Esophagus muscularis mucosa (tissue), 4 donors: ENCODE measurements around the gene TBC1D22A. TPM values are rescaled to one million over a fixed set of nuclear protein-coding genes. Genes with fewer than 3 reads are reported as not detected.

Source experiments
- DNase-seq: peaks from one replicate; pipeline ENCODE4 v3.0.0-alpha.2; 2017; ENCODE audit errors: extremely low spot score
- H3K27ac ChIP-seq, 4 donors: fragments of 200-600 bp; sonication (generic); replicated peaks in 1 of 4; 1 replicate in 3 of 4; 2 replicates in 1 of 4; pipeline ENCODE4 v1.5.1; 2016 to 2019; ENCODE audit warnings: mild to moderate bottlenecking in 1 of 4
- H3K27me3 ChIP-seq, 4 donors: fragments of 200-600 bp; sonication (generic); one replicate each; pipeline versions ENCODE4 v1.5.1 to v1.6.0; 2016 to 2019
- H3K36me3 ChIP-seq, 4 donors: fragments of 200-600 bp; sonication (generic); one replicate each; pipeline ENCODE4 v1.5.1; 2016 to 2019
- H3K4me1 ChIP-seq, 4 donors: fragments of 200-600 bp; sonication (generic); one replicate each; pipeline ENCODE4 v1.5.1; 2016 to 2019
- H3K4me3 ChIP-seq, 4 donors: fragments of 200-600 bp; sonication (generic); 1 replicate in 2 of 4; 2 replicates in 2 of 4; pipeline ENCODE4 v1.5.1; 2016 to 2019; ENCODE audit warnings: mild to moderate bottlenecking in 4 of 4, moderate library complexity in 1 of 4
- H3K9me3 ChIP-seq, 4 donors: fragments of 200-600 bp; sonication (generic); 1 replicate in 3 of 4; 2 replicates in 1 of 4; pipeline ENCODE4 v1.5.1; 2016 to 2019
- CTCF ChIP-seq, 3 experiments: fragments of 200-600 bp in 2 of 3; fragments of 450-650 bp in 1 of 3; sonication (generic) in 2 of 3; IDR thresholded peaks; one replicate each; pipeline ENCODE4 v1.5.1; 2017 to 2019; ENCODE audit warnings: antibody characterized with exemption in 3 of 3, mild to moderate bottlenecking in 2 of 3, moderate library complexity in 1 of 3
- EP300 ChIP-seq: sonication (generic); formaldehyde crosslinking; IDR thresholded peaks from one replicate; pipeline ENCODE4 v1.6.1; 2017; ENCODE audit warnings: antibody characterized with exemption
- POLR2A ChIP-seq: fragments of 450-650 bp; IDR thresholded peaks from one replicate; pipeline ENCODE4 v1.6.1; 2017; ENCODE audit warnings: antibody characterized with exemption, moderate library complexity, mild to moderate bottlenecking, low read depth
- POLR2AphosphoS5 ChIP-seq, 2 donors: sonication (generic); formaldehyde crosslinking; IDR thresholded peaks; one replicate each; pipeline ENCODE4 v1.6.1; 2017; ENCODE audit warnings: antibody characterized with exemption in 2 of 2
- WGBS: methylation state at CpG from one replicate; pipeline ENCODE4 v1.1.5; 2018; 5-methylcytosine and 5-hydroxymethylcytosine counted together
- intact Hi-C: fragments of 100-400 bp; cut with DNase I; formaldehyde crosslinking; loops from one replicate; pipeline ENCODE4 v1.15.1; 2023
- total RNA-seq, 4 donors: library from RNA; depleted of rRNA; stranded (reverse); fragments of >200 nt; gene quantifications; one replicate each; pipeline versions ENCODE4 v1.1.0 to v1.2.1, GENCODE V29; 2016

Gene TBC1D22A
- total RNA-seq, 4 donors from 2014 or later = 15.2 to 20.7 (median 18.8) TPM

DNA sequence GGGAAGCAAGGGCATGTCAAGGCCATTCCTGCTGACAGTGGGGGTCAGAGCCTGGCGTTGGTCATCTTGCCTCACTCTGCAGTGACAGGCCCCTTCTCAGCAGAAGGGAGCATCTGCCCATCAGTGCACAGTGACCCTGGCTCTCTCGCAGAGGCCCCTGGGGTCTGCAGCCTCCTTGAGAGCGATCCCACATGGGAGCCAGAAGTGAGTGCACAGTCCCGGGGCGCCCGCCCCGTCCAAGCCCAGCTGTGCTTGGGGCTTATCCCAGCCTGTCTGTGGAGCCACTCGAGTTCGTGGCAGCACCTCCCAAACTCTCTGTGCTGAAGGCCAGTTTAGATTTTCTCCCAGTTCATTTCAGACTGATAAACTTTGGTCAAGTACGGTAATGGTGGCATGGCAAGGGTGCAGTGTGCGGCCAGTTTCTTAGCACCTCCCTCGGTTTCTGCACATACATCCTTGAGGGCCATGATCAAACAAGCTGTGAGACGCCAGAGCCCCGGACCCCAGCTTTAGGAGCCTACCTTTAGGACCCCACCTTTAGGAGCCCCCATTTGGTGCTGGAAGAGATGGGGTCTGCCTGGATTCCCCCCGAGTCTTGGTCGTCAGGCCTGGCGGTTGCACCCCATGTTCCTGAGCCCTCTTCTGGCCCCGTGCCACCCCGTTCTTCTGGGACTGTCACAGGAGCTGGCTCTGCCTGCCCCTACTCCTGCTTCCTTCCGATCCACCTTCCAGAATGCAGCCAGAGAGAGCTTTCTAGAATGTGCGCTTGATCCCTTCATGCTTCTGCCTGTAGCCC is 369.4 kb downstream of the TBC1D22A start:
- no peak for DNase-seq
- Histone ChIP-seq H3K36me3 (peaks cover 0 to 5% (median 2%) of the 10 kb centered on the region in 4 donors), H3K27me3 (no peaks in the 10 kb centered on the region), H3K9me3 (no peaks in the 10 kb centered on the region), H3K4me3 (no peak overlapping the region), H3K27ac (no peak overlapping the region), H3K4me1 (no peaks in the 10 kb centered on the region)
- TF ChIP-seq EP300 (no peak), CTCF (IDR thresholded peaks at IDR 0.05) (no peak), POLR2A (no peak), POLR2AphosphoS5 (IDR thresholded peaks at IDR 0.05) (no peak)
- WGBS = 95% methylated on average over 9 of the region's 21 CpGs
- intact Hi-C loops = no loop called here

DNA sequence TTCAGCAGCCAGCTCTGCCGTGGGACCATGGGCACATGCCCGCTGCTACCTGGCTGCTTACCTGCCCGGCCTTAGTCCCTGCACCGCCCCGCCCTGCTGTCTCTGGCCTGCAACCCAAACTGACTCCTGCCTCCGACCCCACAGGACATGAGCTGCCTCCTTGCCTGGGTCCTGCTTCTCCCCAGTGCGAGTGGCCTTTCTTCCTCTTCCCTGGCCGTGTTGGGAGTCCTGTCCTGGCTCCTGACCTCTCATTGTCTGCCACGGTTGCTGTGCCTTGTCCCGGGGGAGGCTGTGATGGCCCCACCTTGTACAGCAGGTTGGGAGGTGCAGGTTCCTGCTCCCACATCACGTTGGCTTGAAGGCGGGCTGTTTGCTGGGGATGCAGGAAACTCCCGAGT is 370.0 kb downstream of the TBC1D22A start:
- WGBS = 90% methylated on average over 12 of the region's 13 CpGs
- no peaks in the 10 kb centered on the region for H3K27me3 ChIP-seq
- no peak for TF ChIP-seq CTCF (IDR thresholded peaks at IDR 0.05)
- TF ChIP-seq EP300 = no peak
- no peak for TF ChIP-seq POLR2AphosphoS5 (IDR thresholded peaks at IDR 0.05)
- TF ChIP-seq POLR2A = no peak
- H3K27ac ChIP-seq = no peak overlapping the region
- no peaks in the 10 kb centered on the region for H3K4me1 ChIP-seq
- H3K36me3 ChIP-seq = peaks cover 0 to 5% (median 2%) of the 10 kb centered on the region in 4 donors
- intact Hi-C loops = no loop called here
- no peak overlapping the region for H3K4me3 ChIP-seq
- DNase-seq = no peak
- no peaks in the 10 kb centered on the region for H3K9me3 ChIP-seq

GRCh38 chr22:47133061-47133969 is 370.9 kb downstream of the TBC1D22A start:
- Histone ChIP-seq H3K36me3 (peaks cover 0 to 5% (median 2%) of the 10 kb centered on the region in 4 donors), H3K9me3 (no peaks in the 10 kb centered on the region), H3K4me1 (no peaks in the 10 kb centered on the region), H3K27me3 (no peaks in the 10 kb centered on the region), H3K4me3 (no peak overlapping the region), H3K27ac (no peak overlapping the region)
- intact Hi-C loops = no loop called here
- WGBS = 90% methylated on average over 25 of the region's 25 CpGs
- no peak for DNase-seq
- TF ChIP-seq EP300 = no peak
- no peak for TF ChIP-seq CTCF (IDR thresholded peaks at IDR 0.05)
- TF ChIP-seq POLR2AphosphoS5 (IDR thresholded peaks at IDR 0.05) = no peak
- TF ChIP-seq POLR2A = no peak

GRCh38 chr22:47134222-47134621 is 371.8 kb downstream of the TBC1D22A start:
- WGBS = 76% methylated on average over 8 of the region's 10 CpGs
- no peak for TF ChIP-seq POLR2AphosphoS5 (IDR thresholded peaks at IDR 0.05)
- no peak for TF ChIP-seq CTCF (IDR thresholded peaks at IDR 0.05)
- TF ChIP-seq EP300 = no peak
- no peak for TF ChIP-seq POLR2A
- intact Hi-C loops = no loop called here

More at GRCh38 chr22:47134222-47134621, 371.8 kb downstream of the TBC1D22A start:
- H3K4me1 ChIP-seq = no peaks in the 10 kb centered on the region
- no peaks in the 10 kb centered on the region for H3K9me3 ChIP-seq
- H3K36me3 ChIP-seq = peaks cover 0 to 5% (median 2%) of the 10 kb centered on the region in 4 donors
- DNase-seq = no peak
- H3K4me3 ChIP-seq = no peak overlapping the region
- no peak overlapping the region for H3K27ac ChIP-seq
- no peaks in the 10 kb centered on the region for H3K27me3 ChIP-seq
